MM.1S (cell line): ENCODE measurements around the gene SLC17A9.
"Not testable (repeated sequence)": the region's sequence is repeated elsewhere in the genome, so short reads cannot be mapped to it uniquely, and the experiment has no call there.

Experiments
- DNase-seq: peaks from one replicate; pipeline ENCODE4 v3.0.0-alpha.2; 2015
- H2AFZ ChIP-seq: fragments of 300-600 bp; sonication (generic); 2 replicates; pipeline ENCODE4 v1.6.0; 2016; ENCODE audit warnings: antibody characterized with exemption, low read length
- H3F3A ChIP-seq: fragments of 300-600 bp; sonication (generic); 2 replicates; pipeline ENCODE4 v1.6.1; 2016; ENCODE audit warnings: mild to moderate bottlenecking, antibody characterized with exemption, low read length, moderate library complexity, mixed read lengths; ENCODE audit not compliant: insufficient read depth
- H3K27ac ChIP-seq: fragments of 300-600 bp; sonication (generic); 2 replicates; pipeline ENCODE4 v1.5.1; 2016; ENCODE audit warnings: mild to moderate bottlenecking, low read length
- H3K27me3 ChIP-seq: fragments of 300-600 bp; sonication (generic); replicated peaks from 2 replicates; pipeline ENCODE4 v1.6.0; 2016; ENCODE audit warnings: low read length; ENCODE audit not compliant: insufficient read depth
- H3K36me3 ChIP-seq: fragments of 300-600 bp; sonication (generic); replicated peaks from 2 replicates; pipeline ENCODE4 v1.6.1; 2016; ENCODE audit warnings: mild to moderate bottlenecking, low read length, mixed read lengths; ENCODE audit not compliant: insufficient read depth
- H3K4me1 ChIP-seq: fragments of 300-600 bp; sonication (generic); 2 replicates; pipeline ENCODE4 v1.6.1; 2016; ENCODE audit warnings: low read length, mixed read lengths
- H3K4me2 ChIP-seq: fragments of 300-600 bp; sonication (generic); 2 replicates; pipeline ENCODE4 v1.6.0; 2016; ENCODE audit warnings: low read depth, low read length
- H3K4me3 ChIP-seq: fragments of 300-600 bp; sonication (generic); 2 replicates; pipeline ENCODE4 v1.5.1; 2016; ENCODE audit warnings: low read length, mixed read lengths
- H3K79me2 ChIP-seq: fragments of 300-600 bp; sonication (generic); 2 replicates; pipeline ENCODE4 v1.6.1; 2016; ENCODE audit warnings: mixed run types, low read length, mixed read lengths
- H3K9ac ChIP-seq: fragments of 300-600 bp; sonication (generic); 2 replicates; pipeline ENCODE4 v1.6.1; 2016; ENCODE audit warnings: low read length, mixed read lengths
- H3K9me2 ChIP-seq: fragments of 300-600 bp; sonication (generic); replicated peaks from 2 replicates; pipeline ENCODE4 v1.6.1; 2016; ENCODE audit warnings: mild to moderate bottlenecking, low read length, mixed read lengths; ENCODE audit not compliant: insufficient read depth
- H3K9me3 ChIP-seq: fragments of 300-600 bp; sonication (generic); replicated peaks from 2 replicates; pipeline ENCODE4 v1.6.1; 2016; ENCODE audit warnings: mild to moderate bottlenecking, low read length, mixed read lengths; ENCODE audit not compliant: insufficient read depth
- H4K20me1 ChIP-seq: fragments of 300-600 bp; sonication (generic); 2 replicates; pipeline ENCODE4 v1.6.1; 2016; ENCODE audit warnings: mild to moderate bottlenecking, low read length, moderate library complexity, mixed read lengths; ENCODE audit not compliant: insufficient read depth
- CTCF ChIP-seq: fragments of 300-600 bp; sonication (generic); IDR thresholded peaks from 2 replicates; pipeline ENCODE4 v1.5.1; 2016; ENCODE audit warnings: antibody characterized with exemption, low read length, mixed read lengths
- EZH2 ChIP-seq: fragments of 300-600 bp; sonication (generic); optimal IDR thresholded peaks from 2 replicates; pipeline ENCODE3; 2017; ENCODE audit warnings: low read depth, mild to moderate bottlenecking, antibody characterized with exemption, low read length, mixed read lengths
- EZH2phosphoT487 ChIP-seq: fragments of 300-600 bp; sonication (generic); IDR thresholded peaks from 2 replicates; pipeline ENCODE4 v1.6.1; 2018; ENCODE audit warnings: antibody characterized with exemption, low read length

SLC17A9 gene

GRCh38 chr20:62921119-62921687 is 31.3 kb upstream of the SLC17A9 start:
- TF ChIP-seq EZH2phosphoT487 (no peak), CTCF (peak; percentile 34)
- peak; percentile 16 for DNase-seq
- H2AFZ ChIP-seq = no peak overlapping the region

GRCh38 chr20:62922451-62922921 is 30.0 kb upstream of the SLC17A9 start:
- H3K4me1 ChIP-seq = peaks cover 16% of the 10 kb centered on the region
- no peaks in the 10 kb centered on the region for H3K27me3 ChIP-seq
- H3K36me3 ChIP-seq = no peaks in the 10 kb centered on the region
- H3K9me3 ChIP-seq = no peaks in the 10 kb centered on the region
- no peak overlapping the region for H3K4me3 ChIP-seq
- H2AFZ ChIP-seq = no peak overlapping the region
- H4K20me1 ChIP-seq = peaks cover 75% of the 10 kb centered on the region
- no peak overlapping the region for H3K27ac ChIP-seq
- H3K4me2 ChIP-seq = no peak overlapping the region
- no peaks in the 10 kb centered on the region for H3K9me2 ChIP-seq
- no peak for DNase-seq
- TF ChIP-seq EZH2phosphoT487 = no peak
- TF ChIP-seq EZH2 = no peak
- no peak for TF ChIP-seq CTCF
- peaks cover 8% of the 10 kb centered on the region for H3F3A ChIP-seq
- peaks cover 94% of the 10 kb centered on the region for H3K79me2 ChIP-seq
- no peak overlapping the region for H3K9ac ChIP-seq

More at GRCh38 chr20:62921119-62921687, 31.3 kb upstream of the SLC17A9 start:
- no peaks in the 10 kb centered on the region for H3K9me2 ChIP-seq
- peaks cover 97% of the 10 kb centered on the region for H3K79me2 ChIP-seq
- H3K27ac ChIP-seq = no peak overlapping the region
- no peaks in the 10 kb centered on the region for H3K27me3 ChIP-seq
- no peak overlapping the region for H3K4me3 ChIP-seq
- H3F3A ChIP-seq = peaks cover 8% of the 10 kb centered on the region
- no peak overlapping the region for H3K4me2 ChIP-seq
- H3K9ac ChIP-seq = no peak overlapping the region
- no peaks in the 10 kb centered on the region for H3K9me3 ChIP-seq
- no peaks in the 10 kb centered on the region for H3K36me3 ChIP-seq
- H4K20me1 ChIP-seq = peaks cover 87% of the 10 kb centered on the region
- peaks cover 10% of the 10 kb centered on the region for H3K4me1 ChIP-seq

GRCh38 chr20:62923059-62923668 is 29.3 kb upstream of the SLC17A9 start:
- not testable (repeated sequence) for H3F3A ChIP-seq, H3K9ac ChIP-seq, H3K27me3 ChIP-seq, H2AFZ ChIP-seq, H3K4me3 ChIP-seq, H3K9me3 ChIP-seq, H3K27ac ChIP-seq, H3K9me2 ChIP-seq, H3K4me2 ChIP-seq, H3K36me3 ChIP-seq, DNase-seq
- Histone ChIP-seq H3K4me1 (peaks cover 16% of the 10 kb centered on the region), H3K79me2 (peaks cover 94% of the 10 kb centered on the region), H4K20me1 (peaks cover 68% of the 10 kb centered on the region)
